IMR-90 (cell line): ENCODE data around the gene AFAP1L2. TPM values are rescaled to one million over a fixed set of nuclear protein-coding genes. Genes with fewer than 3 reads are reported as not detected.
A peak's percentile ranks its signal among the peaks of the same experiment; 100 is the strongest.

Experiments used
- ATAC-seq: fragments of 200-7000 bp; cut with Tn5 transposase; 2 replicates; pipeline ENCODE4 v1.9.1; 2020; ENCODE audit warnings: low read depth, mild to moderate bottlenecking, moderate library complexity
- BruUV-seq: library from RNA; stranded (reverse); fragments of 400-500 nt; replicated peaks from 2 replicates; lab custom pipeline; 2021; lab: Mats Ljungman, UMichigan
- CTCF ChIA-PET: fragments of 300-600 bp; formaldehyde crosslinking; extraction: SDS; loops from one replicate; lab custom pipeline; 2021; ENCODE audit warnings: antibody characterized with exemption; lab: Yijun Ruan, JAX
- POLR2A ChIA-PET: fragments of 300-600 bp; sonication (Branson Sonifier 250); formaldehyde crosslinking; loops from one replicate; lab custom pipeline; 2022; ENCODE audit warnings: antibody characterized with exemption; ENCODE audit not compliant: unreplicated experiment; lab: Charles Lee
- DNase-seq: peaks from one replicate; pipeline ENCODE4 v3.0.0; 2013
- H2AFZ ChIP-seq: replicated peaks from 2 replicates; pipeline ENCODE3; 2013; ENCODE audit warnings: low read length, mild to moderate bottlenecking; ENCODE audit not compliant: poor library complexity
- H2AK5ac ChIP-seq: 2 replicates; pipeline ENCODE4 v1.6.1; 2013; ENCODE audit warnings: low read depth, low read length, inconsistent platforms
- H2AK9ac ChIP-seq: replicated peaks from 2 replicates; pipeline ENCODE3; 2013; ENCODE audit warnings: mild to moderate bottlenecking, low read depth, low read length, moderate library complexity; ENCODE audit not compliant: poor library complexity
- H2BK120ac ChIP-seq: 2 replicates; pipeline ENCODE4 v1.6.1; 2013; ENCODE audit warnings: low read depth, low read length, inconsistent platforms
- H2BK15ac ChIP-seq: 3 replicates; pipeline ENCODE4 v1.6.1; 2013; ENCODE audit warnings: low read depth, low read length, inconsistent platforms
- H2BK20ac ChIP-seq: 2 replicates; pipeline ENCODE4 v1.6.1; 2013; ENCODE audit warnings: low read depth, mild to moderate bottlenecking, inconsistent platforms, low read length, moderate library complexity
- H2BK5ac ChIP-seq: 2 replicates; pipeline ENCODE4 v1.6.1; 2013; ENCODE audit warnings: mild to moderate bottlenecking, low read depth, low read length, inconsistent platforms; ENCODE audit not compliant: poor library complexity, severe bottlenecking
- H3K14ac ChIP-seq: replicated peaks from 2 replicates; pipeline ENCODE4 v1.6.1; 2013; ENCODE audit warnings: low read depth, low read length, inconsistent platforms
- H3K18ac ChIP-seq: 2 replicates; pipeline ENCODE4 v1.6.1; 2013; ENCODE audit warnings: low read depth, low read length, control low read depth
- H3K23ac ChIP-seq: 2 replicates; pipeline ENCODE4 v1.6.1; 2013; ENCODE audit warnings: low read depth, low read length, inconsistent platforms
- H3K27ac ChIP-seq: 2 replicates; pipeline ENCODE4 v1.5.1; 2013; ENCODE audit warnings: mild to moderate bottlenecking, control low read depth, low read length; ENCODE audit not compliant: insufficient read depth
- H3K27me3 ChIP-seq: 2 replicates; pipeline ENCODE4 v1.6.1; 2013; ENCODE audit warnings: low read length; ENCODE audit not compliant: control insufficient read depth, insufficient read depth
- H3K36me3 ChIP-seq: 2 replicates; pipeline ENCODE4 v1.6.1; 2013; ENCODE audit warnings: low read length, mixed read lengths; ENCODE audit not compliant: control insufficient read depth, insufficient read depth
- H3K4ac ChIP-seq: 2 replicates; pipeline ENCODE4 v1.6.1; 2013; ENCODE audit warnings: low read depth, low read length, inconsistent platforms
- H3K4me1 ChIP-seq: 2 replicates; pipeline ENCODE4 v1.6.1; 2013; ENCODE audit warnings: low read length, mixed read lengths; ENCODE audit not compliant: control insufficient read depth, insufficient read depth
- H3K4me2 ChIP-seq: 2 replicates; pipeline ENCODE4 v1.6.1; 2013; ENCODE audit warnings: low read depth, mild to moderate bottlenecking, control low read depth, low read length, moderate library complexity
- H3K4me3 ChIP-seq: 2 replicates; pipeline ENCODE4 v1.5.1; 2013; ENCODE audit warnings: low read depth, mild to moderate bottlenecking, control low read depth, low read length, moderate library complexity; ENCODE audit not compliant: insufficient read depth
- H3K56ac ChIP-seq: 2 replicates; pipeline ENCODE4 v1.6.1; 2013; ENCODE audit warnings: low read length, inconsistent platforms; ENCODE audit not compliant: insufficient read depth; ENCODE audit errors: extremely low read depth
- H3K79me1 ChIP-seq, 2 experiments: 2 replicates each; pipeline ENCODE4 v1.6.1; 2013; ENCODE audit warnings: low read length in 2 of 2, inconsistent platforms in 1 of 2, low read depth in 1 of 2
- H3K9ac ChIP-seq: 2 replicates; pipeline ENCODE4 v1.6.1; 2013; ENCODE audit warnings: low read depth, low read length, control low read depth
- H3K9me1 ChIP-seq: 2 replicates; pipeline ENCODE4 v1.6.1; 2013; ENCODE audit warnings: low read length, inconsistent platforms; ENCODE audit not compliant: insufficient read depth
- H3K9me3 ChIP-seq: 2 replicates; pipeline ENCODE4 v1.6.1; 2013; ENCODE audit warnings: low read length; ENCODE audit not compliant: control insufficient read depth, insufficient read depth
- H4K20me1 ChIP-seq: 2 replicates; pipeline ENCODE4 v1.6.1; 2013; ENCODE audit warnings: low read length, inconsistent platforms; ENCODE audit not compliant: insufficient read depth
- H4K5ac ChIP-seq: 2 replicates; pipeline ENCODE4 v1.6.1; 2013; ENCODE audit warnings: mild to moderate bottlenecking, low read depth, low read length, control low read depth
- H4K8ac ChIP-seq, 2 experiments: 2 replicates each; pipeline ENCODE4 v1.6.1; 2013; ENCODE audit warnings: low read depth in 2 of 2, low read length in 2 of 2, control low read depth in 1 of 2, inconsistent platforms in 1 of 2
- H4K91ac ChIP-seq: 2 replicates; pipeline ENCODE4 v1.6.1; 2013; ENCODE audit warnings: low read depth, low read length, inconsistent platforms; ENCODE audit not compliant: insufficient read depth
- MAFK ChIP-seq: IDR thresholded peaks from 2 replicates; pipeline ENCODE4 v1.6.1; 2012; ENCODE audit warnings: low read depth, low read length, improper control_type of control experiment
- WGBS, 2 experiments: methylation state at CpG; one replicate each; pipeline versions ENCODE4 v1.1.5 to v1.1.7; 2013; ENCODE audit warnings: missing lambda C conversion rate in 2 of 2; ENCODE audit not compliant: insufficient read length in 1 of 2; ENCODE audit errors: extremely low coverage in 2 of 2; 5-methylcytosine and 5-hydroxymethylcytosine counted together
- dilution Hi-C: fragments of 300-500 bp; cut with HindIII; formaldehyde crosslinking; loops from one replicate; pipeline ENCODE4 v1.14.3; 2018; ENCODE audit warnings: low sequenced_read_pairs; ENCODE audit not compliant: unreplicated experiment
- in situ Hi-C: fragments of 300-500 bp; cut with MboI; formaldehyde crosslinking; loops from 3 replicates; pipeline ENCODE4 v1.14.3; 2019; ENCODE audit warnings: low sequenced_read_pairs, inconsistent platforms, mixed read lengths
- intact Hi-C: fragments of 100-400 bp; cut with micrococcal nuclease; formaldehyde crosslinking; loops from 2 replicates; pipeline ENCODE4 v1.10.0; 2022
- polyA plus RNA-seq, 3 experiments: library from polyadenylated mRNA; depleted of rRNA; stranded (reverse); fragments of >200 nt; gene quantifications; 2 replicates each; pipeline ENCODE4 v1.2.3, GENCODE V29; 2012; ENCODE audit warnings: low replicate concordance in 1 of 3
- total RNA-seq: library from RNA; depleted of rRNA; stranded (reverse); fragments of >200 nt; gene quantifications from 2 replicates; pipeline ENCODE4 v1.2.3, GENCODE V29; 2012

The AFAP1L2 gene
- total and polyA plus RNA-seq, 2 of the 4 experiments (the other 2 are of a cell fraction): under 0.01 to 0.10 TPM

GRCh38 chr10:114259824-114260223, 144.5 kb downstream of the AFAP1L2 start:
- Histone ChIP-seq H3K4me1 (no peaks in the 10 kb centered on the region), H3K9me1 (no peaks in the 10 kb centered on the region), H3K56ac (no peak overlapping the region), H2BK15ac (peak overlapping the region; percentile 66; the same call in 1 of the 3 replicates), H4K5ac (no peak overlapping the region), H3K27me3 (peaks cover 3% of the 10 kb centered on the region; the same call in 1 of the 2 replicates), H2BK120ac (no peak overlapping the region), H3K4me2 (no peak overlapping the region), H3K79me1 (no peaks in the 10 kb centered on the region), H2AK9ac (no peak overlapping the region), H3K4ac (peak overlapping the region; percentile 19; the same call in 1 of the 2 replicates), H2AK5ac (no peak overlapping the region), H3K9me3 (no peaks in the 10 kb centered on the region), H3K27ac (no peak overlapping the region), H2BK5ac (no peak overlapping the region), H4K20me1 (no peaks in the 10 kb centered on the region), H4K91ac (no peak overlapping the region), H3K4me3 (no peak overlapping the region), H2BK20ac (no peak overlapping the region), H3K9ac (no peak overlapping the region), H4K8ac (no peak overlapping the region), H3K18ac (no peak overlapping the region), H2AFZ (peak overlapping the region; percentile 5), H3K14ac (no peak overlapping the region), H3K23ac (no peak overlapping the region), H3K36me3 (no peaks in the 10 kb centered on the region)
- intact Hi-C loops: loop anchor here (10.0 kb wide), 1 partner anchor 315 kb away; no protein-coding TSS in a partner anchor
- dilution Hi-C loops: no loop called here
- in situ Hi-C loops: no loop called here
- ATAC-seq: no peak; the same call in 1 of the 2 replicates
- no TSS peak for BruUV-seq
- DNase-seq: peak; percentile 21
- 100% methylated on average over 1 of the region's 10 CpGs; no CpG with 5 or more reads in 1 of the 2 experiments for WGBS, 2 experiments
- no peak for TF ChIP-seq MAFK
- POLR2A ChIA-PET: no interaction called here
- CTCF ChIA-PET: no interaction called here
